ENCODE measurements around the gene ZNF423. TPM values are rescaled to one million over a fixed set of nuclear protein-coding genes. Genes with fewer than 3 reads are reported as not detected.

ZNF423 gene
- total and polyA plus RNA-seq, 10 donors: 0.36 to 7.0 (median 3.7) TPM

GRCh38 chr16:49675413-49675812, 180.5 kb downstream of the ZNF423 start:
- no peaks in the 10 kb centered on the region for H3K36me3 ChIP-seq
- no peak for DNase-seq
- intact Hi-C loops (cut with DNase I; ENCODE audit: low total_unique reads): no loop called here
- no peak overlapping the region for H3K27ac ChIP-seq
- 68 to 87% (median 76%) methylated on average over 3 to 10 of the region's 10 CpGs for WGBS, 5 donors
- TF ChIP-seq POLR2A (IDR thresholded peaks at IDR 0.05): no peak
- no peak for TF ChIP-seq POLR2AphosphoS5 (IDR thresholded peaks at IDR 0.05)
- no peak for TF ChIP-seq CTCF (IDR thresholded peaks at IDR 0.05 in 8 of 11, conservative IDR thresholded peaks at IDR 0.05 in 3 of 11)
- H3K27me3 ChIP-seq (replicated peaks in 1 of 7): no peaks in the 10 kb centered on the region
- peaks cover 0 to 8% (median 6%) of the 10 kb centered on the region in 8 donors for H3K9me3 ChIP-seq
- H3K4me3 ChIP-seq: no peak overlapping the region
- no peaks in the 10 kb centered on the region for H3K4me1 ChIP-seq

GRCh38 chr16:49674990-49675389, 180.9 kb downstream of the ZNF423 start:
- no peaks in the 10 kb centered on the region for H3K4me1 ChIP-seq
- H3K9me3 ChIP-seq: peaks cover 0 to 4% (median 1%) of the 10 kb centered on the region in 8 donors
- no peak for DNase-seq
- no peak for TF ChIP-seq POLR2AphosphoS5 (IDR thresholded peaks at IDR 0.05)
- TF ChIP-seq POLR2A (IDR thresholded peaks at IDR 0.05): no peak
- TF ChIP-seq CTCF (IDR thresholded peaks at IDR 0.05 in 8 of 11, conservative IDR thresholded peaks at IDR 0.05 in 3 of 11): no peak
- no peak overlapping the region for H3K27ac ChIP-seq
- H3K4me3 ChIP-seq: no peak overlapping the region
- intact Hi-C loops (cut with DNase I; ENCODE audit: low total_unique reads): no loop called here
- H3K36me3 ChIP-seq: no peaks in the 10 kb centered on the region
- H3K27me3 ChIP-seq (replicated peaks in 1 of 7): no peaks in the 10 kb centered on the region
- 80 to 96% (median 92%) methylated on average over 3 of the region's 3 CpGs for WGBS, 5 donors

- WGBS, 5 donors: 90 to 94% (median 91%) methylated on average over 14 to 15 of the region's 15 CpGs
- Histone ChIP-seq H3K4me3 (no peak overlapping the region), H3K27me3 (replicated peaks in 1 of 7) (no peaks in the 10 kb centered on the region), H3K36me3 (no peaks in the 10 kb centered on the region), H3K4me1 (no peaks in the 10 kb centered on the region), H3K9me3 (no peaks in the 10 kb centered on the region), H3K27ac (no peak overlapping the region)
- no peak for DNase-seq
- TF ChIP-seq POLR2AphosphoS5 (IDR thresholded peaks at IDR 0.05) (no peak), CTCF (IDR thresholded peaks at IDR 0.05 in 8 of 11, conservative IDR thresholded peaks at IDR 0.05 in 3 of 11) (no peak), POLR2A (IDR thresholded peaks at IDR 0.05) (no peak)
- intact Hi-C loops (cut with DNase I; ENCODE audit: low total_unique reads): no loop called here
These were observed 181.5 kb downstream of the ZNF423 start for GRCh38 chr16:49674351-49674851.

GRCh38 chr16:49673442-49673841, 182.5 kb downstream of the ZNF423 start:
- H3K9me3 ChIP-seq: no peaks in the 10 kb centered on the region
- H3K27ac ChIP-seq: no peak overlapping the region
- no peak for DNase-seq
- no peaks in the 10 kb centered on the region for H3K36me3 ChIP-seq
- TF ChIP-seq POLR2AphosphoS5 (IDR thresholded peaks at IDR 0.05): no peak
- TF ChIP-seq POLR2A (IDR thresholded peaks at IDR 0.05): no peak
- no peak for TF ChIP-seq CTCF (IDR thresholded peaks at IDR 0.05 in 8 of 11, conservative IDR thresholded peaks at IDR 0.05 in 3 of 11)
- H3K27me3 ChIP-seq (replicated peaks in 1 of 7): no peaks in the 10 kb centered on the region
- intact Hi-C loops (cut with DNase I; ENCODE audit: low total_unique reads): no loop called here
- no peak overlapping the region for H3K4me3 ChIP-seq
- no peaks in the 10 kb centered on the region for H3K4me1 ChIP-seq
- WGBS, 5 donors: 85 to 91% (median 88%) methylated on average over 8 of the region's 8 CpGs
